ENCODE measurements around the gene HMG20A. TPM values are rescaled to one million over a fixed set of nuclear protein-coding genes. Genes with fewer than 3 reads are reported as not detected.

HMG20A gene
- total and polyA plus RNA-seq, 2 experiments from 2014 or later: 40.0 to 45.6 TPM

GRCh38 chr15:77505556-77505955, 84.9 kb downstream of the HMG20A start:
- TF ChIP-seq CTCF (IDR thresholded peaks at IDR 0.05; ENCODE audit: low read depth, low read length): no peak
- no peak for DNase-seq (ENCODE audit: low read depth in 1 of 2, low spot score in 1 of 2)
- Histone ChIP-seq H3K9me3 (ENCODE audit: low read depth) (no peaks in the 10 kb centered on the region), H3K27ac (no peak overlapping the region), H3K36me3 (no peaks in the 10 kb centered on the region), H3K27me3 (no peaks in the 10 kb centered on the region), H3K4me3 (no peak overlapping the region), H3K4me1 (ENCODE audit: low read depth) (no peaks in the 10 kb centered on the region)

- DNase-seq (ENCODE audit: low read depth in 1 of 2, low spot score in 1 of 2): peak in 1 of 2 donors; percentile 79
- H3K9me3 ChIP-seq (ENCODE audit: low read depth): no peaks in the 10 kb centered on the region
- no peak overlapping the region for H3K27ac ChIP-seq
- no peaks in the 10 kb centered on the region for H3K27me3 ChIP-seq
- no peak overlapping the region for H3K4me3 ChIP-seq
- H3K4me1 ChIP-seq (ENCODE audit: low read depth): no peaks in the 10 kb centered on the region
- no peaks in the 10 kb centered on the region for H3K36me3 ChIP-seq
- no peak for TF ChIP-seq CTCF (IDR thresholded peaks at IDR 0.05; ENCODE audit: low read depth, low read length)
These were observed 85.8 kb downstream of the HMG20A start for GRCh38 chr15:77506311-77507142.

GRCh38 chr15:77507143-77507897, 86.6 kb downstream of the HMG20A start:
- H3K4me1 ChIP-seq (ENCODE audit: low read depth): no peaks in the 10 kb centered on the region

DNA sequence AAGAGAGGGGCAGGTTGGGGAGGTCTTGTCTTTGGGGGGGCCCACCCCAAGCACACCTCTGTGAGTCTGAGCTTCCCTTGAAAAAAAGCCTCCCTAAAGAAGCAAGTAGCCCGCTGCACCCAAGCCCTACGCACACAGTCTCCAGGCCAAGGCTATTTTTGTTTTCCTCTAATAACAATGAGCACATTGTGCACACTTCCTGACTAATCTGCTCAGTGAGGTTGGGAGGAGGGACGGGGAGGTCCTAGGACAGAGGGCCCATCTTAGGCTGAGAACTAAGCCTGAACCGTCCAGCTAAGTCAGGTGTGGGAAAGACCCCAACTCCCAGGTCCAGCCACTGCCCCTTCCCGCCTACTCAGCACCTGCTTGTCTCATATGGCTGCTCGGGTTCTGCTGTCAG, 87.2 kb downstream of the HMG20A start:
- Histone ChIP-seq H3K4me1 (ENCODE audit: low read depth) (no peaks in the 10 kb centered on the region), H3K36me3 (no peaks in the 10 kb centered on the region), H3K27ac (no peak overlapping the region), H3K4me3 (no peak overlapping the region), H3K27me3 (no peaks in the 10 kb centered on the region), H3K9me3 (ENCODE audit: low read depth) (no peaks in the 10 kb centered on the region)
- TF ChIP-seq CTCF (IDR thresholded peaks at IDR 0.05; ENCODE audit: low read depth, low read length): no peak
- peak in 1 of 2 donors; percentile 86 for DNase-seq (ENCODE audit: low read depth in 1 of 2, low spot score in 1 of 2)

More at GRCh38 chr15:77507143-77507897, 86.6 kb downstream of the HMG20A start:
- no peak overlapping the region for H3K4me3 ChIP-seq
- no peak overlapping the region for H3K27ac ChIP-seq
- no peaks in the 10 kb centered on the region for H3K27me3 ChIP-seq
- TF ChIP-seq CTCF (IDR thresholded peaks at IDR 0.05; ENCODE audit: low read depth, low read length): no peak
- H3K36me3 ChIP-seq: no peaks in the 10 kb centered on the region
- H3K9me3 ChIP-seq (ENCODE audit: low read depth): no peaks in the 10 kb centered on the region
- peak in 1 of 2 donors; percentile 52 for DNase-seq (ENCODE audit: low read depth in 1 of 2, low spot score in 1 of 2)

DNA sequence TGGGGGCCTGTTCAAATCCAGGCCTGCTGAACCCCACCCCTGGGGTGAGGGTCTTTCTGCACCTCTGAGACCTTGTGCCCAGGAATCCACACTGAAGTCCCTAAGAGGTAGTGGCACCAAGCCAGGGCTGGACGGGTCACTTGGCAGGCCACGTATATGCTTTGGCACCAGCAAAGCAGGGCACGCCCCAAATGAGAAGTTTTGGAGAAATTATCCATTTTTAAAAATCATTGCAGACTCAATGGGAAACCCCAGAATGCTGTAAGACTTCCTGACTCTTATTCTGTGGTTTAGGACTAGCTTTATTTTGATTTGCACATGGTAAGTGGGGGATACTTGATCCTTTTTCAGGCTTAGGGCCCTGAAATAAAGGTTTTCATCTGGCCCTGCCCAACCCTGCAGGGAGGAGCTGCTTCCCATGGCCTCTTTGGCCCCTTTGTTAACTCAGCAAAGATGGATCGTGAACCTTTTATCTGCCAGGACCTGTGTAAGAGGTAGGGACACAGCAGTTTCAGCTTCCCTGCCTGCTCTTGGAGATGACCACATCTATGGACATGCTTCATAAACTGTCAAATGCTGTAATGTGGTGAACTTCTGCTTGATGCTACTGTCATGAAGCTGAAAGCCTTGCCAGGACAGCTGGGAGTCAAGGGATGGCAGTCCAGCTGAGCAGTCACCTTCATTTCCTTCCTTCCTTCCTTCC, 88.0 kb downstream of the HMG20A start:
- H3K4me1 ChIP-seq (ENCODE audit: low read depth): no peaks in the 10 kb centered on the region
- TF ChIP-seq CTCF (IDR thresholded peaks at IDR 0.05; ENCODE audit: low read depth, low read length): no peak

More for the DNA sequence above, 88.0 kb downstream of the HMG20A start:
- no peak overlapping the region for H3K4me3 ChIP-seq
- no peak overlapping the region for H3K27ac ChIP-seq
- H3K27me3 ChIP-seq: no peaks in the 10 kb centered on the region
- H3K9me3 ChIP-seq (ENCODE audit: low read depth): no peaks in the 10 kb centered on the region
- DNase-seq (ENCODE audit: low read depth in 1 of 2, low spot score in 1 of 2): peak in 1 of 2 donors; percentile 48
- H3K36me3 ChIP-seq: no peaks in the 10 kb centered on the region

Measured in cardiac muscle cell (in vitro differentiated cells and primary cell).